ENCODE data around the gene PALD1. TPM values are rescaled to one million over a fixed set of nuclear protein-coding genes. Genes with fewer than 3 reads are reported as not detected.
"Not testable (repeated sequence)": the region's sequence is repeated elsewhere in the genome, so short reads cannot be mapped to it uniquely, and the experiment has no call there.

Gene PALD1
- total RNA-seq, 1 donor from 2014 or later, result 9.6 TPM

DNA sequence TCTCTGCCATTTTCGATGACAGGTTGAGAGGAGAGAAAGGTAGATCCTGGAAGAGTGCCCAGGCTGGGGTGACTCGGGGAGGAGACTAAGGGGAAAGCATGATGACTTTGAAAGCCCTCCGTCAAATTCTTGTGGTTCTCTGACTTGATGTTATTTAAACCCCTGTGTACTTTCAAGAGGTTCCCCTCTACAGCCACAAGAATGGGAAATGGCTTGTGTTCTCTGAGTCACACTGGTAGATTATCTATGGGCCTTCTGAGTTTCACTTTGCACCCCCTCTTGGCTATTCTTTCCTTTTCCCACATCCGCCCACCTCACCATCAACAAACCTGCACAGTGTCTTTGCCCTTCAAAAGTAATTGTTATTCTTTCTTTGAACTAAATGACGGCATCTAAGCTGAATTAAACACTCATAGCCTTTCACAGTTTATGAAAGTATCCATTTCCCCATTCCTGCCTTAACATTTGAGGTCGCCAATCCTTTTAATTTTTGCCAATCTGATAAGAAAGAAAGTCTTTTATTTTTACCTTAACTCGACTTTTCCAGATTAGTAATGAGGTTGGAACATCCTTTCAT is 99.9 kb downstream of the PALD1 start:
- no peak overlapping the region for H3K9ac ChIP-seq
- no peak for DNase-seq (ENCODE audit: low spot score)
- H4K20me1 ChIP-seq (ENCODE audit: low read depth), result no peaks in the 10 kb centered on the region
- H2AFZ ChIP-seq (replicated peaks), result no peak overlapping the region
- peaks cover 12% of the 10 kb centered on the region for H3K4me1 Mint-ChIP-seq
- H3K9me3 Mint-ChIP-seq, result no peaks in the 10 kb centered on the region
- no peaks in the 10 kb centered on the region for H3K36me3 Mint-ChIP-seq
- no peak for TF ChIP-seq EZH2phosphoT487 (IDR thresholded peaks at IDR 0.05)
- no peak for TF ChIP-seq EZH2 (IDR thresholded peaks at IDR 0.05)
- TF ChIP-seq, protein P1, sequence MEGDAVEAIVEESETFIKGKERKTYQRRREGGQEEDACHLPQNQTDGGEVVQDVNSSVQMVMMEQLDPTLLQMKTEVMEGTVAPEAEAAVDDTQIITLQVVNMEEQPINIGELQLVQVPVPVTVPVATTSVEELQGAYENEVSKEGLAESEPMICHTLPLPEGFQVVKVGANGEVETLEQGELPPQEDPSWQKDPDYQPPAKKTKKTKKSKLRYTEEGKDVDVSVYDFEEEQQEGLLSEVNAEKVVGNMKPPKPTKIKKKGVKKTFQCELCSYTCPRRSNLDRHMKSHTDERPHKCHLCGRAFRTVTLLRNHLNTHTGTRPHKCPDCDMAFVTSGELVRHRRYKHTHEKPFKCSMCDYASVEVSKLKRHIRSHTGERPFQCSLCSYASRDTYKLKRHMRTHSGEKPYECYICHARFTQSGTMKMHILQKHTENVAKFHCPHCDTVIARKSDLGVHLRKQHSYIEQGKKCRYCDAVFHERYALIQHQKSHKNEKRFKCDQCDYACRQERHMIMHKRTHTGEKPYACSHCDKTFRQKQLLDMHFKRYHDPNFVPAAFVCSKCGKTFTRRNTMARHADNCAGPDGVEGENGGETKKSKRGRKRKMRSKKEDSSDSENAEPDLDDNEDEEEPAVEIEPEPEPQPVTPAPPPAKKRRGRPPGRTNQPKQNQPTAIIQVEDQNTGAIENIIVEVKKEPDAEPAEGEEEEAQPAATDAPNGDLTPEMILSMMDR (IDR thresholded peaks at IDR 0.05), result no peak
- H3K27me3 Mint-ChIP-seq (ENCODE audit: insufficient read depth, low read depth), result peaks cover 2% of the 10 kb centered on the region
- no peak overlapping the region for H3K27ac Mint-ChIP-seq
- no peaks in the 10 kb centered on the region for H3K36me3 ChIP-seq
- H3K4me1 ChIP-seq, result peaks cover 10% of the 10 kb centered on the region
- H3K4me3 Mint-ChIP-seq, result no peak overlapping the region
- no peak overlapping the region for H3K4me3 ChIP-seq
- H3K27me3 ChIP-seq, result no peaks in the 10 kb centered on the region
- no peak overlapping the region for H3K27ac ChIP-seq
- H3F3A ChIP-seq (ENCODE audit: low read depth), result no peaks in the 10 kb centered on the region
- H3K4me2 ChIP-seq, result no peak overlapping the region
- H3K9me3 ChIP-seq (ENCODE audit: low read depth), result no peaks in the 10 kb centered on the region
- no peaks in the 10 kb centered on the region for H3K79me2 ChIP-seq (ENCODE audit: low read depth)

DNA sequence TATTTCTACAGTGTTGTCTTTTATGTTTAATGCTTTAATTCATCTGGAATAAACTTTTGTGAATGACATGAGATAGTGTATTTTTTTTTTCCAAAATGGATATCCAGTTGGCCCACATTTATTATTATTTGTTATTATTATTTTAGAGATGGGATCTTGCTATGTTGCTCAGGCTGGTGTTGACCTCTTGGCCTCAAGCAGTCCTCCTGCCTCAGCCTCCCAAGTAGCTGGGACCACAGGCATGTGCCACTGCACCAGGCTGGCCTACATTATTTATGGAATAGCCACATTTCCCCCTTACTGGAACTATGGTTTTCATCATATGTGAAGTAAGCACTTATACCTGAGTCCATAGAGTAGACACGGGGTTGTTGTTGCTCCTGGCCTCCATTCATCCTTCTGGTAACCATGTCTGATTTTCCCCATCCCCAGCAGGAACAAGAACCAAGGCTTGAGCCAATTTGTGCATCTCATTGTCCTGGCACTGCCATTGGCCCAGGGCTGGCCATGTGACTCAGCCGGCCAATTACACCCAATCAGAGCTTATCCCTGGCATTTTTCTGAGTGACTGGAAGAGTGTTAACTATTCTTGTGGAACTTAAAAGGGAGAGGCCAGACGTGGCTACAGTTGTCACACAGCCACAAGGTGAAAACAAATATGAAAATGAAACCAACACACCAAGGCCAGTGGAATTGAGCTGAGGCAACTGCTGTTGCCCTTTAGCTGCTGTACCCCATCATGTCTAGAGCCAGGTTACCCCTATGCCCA is 100.9 kb downstream of the PALD1 start:
- no peaks in the 10 kb centered on the region for H3K9me3 ChIP-seq (ENCODE audit: low read depth)
- no peak overlapping the region for H3K4me2 ChIP-seq
- no peaks in the 10 kb centered on the region for H4K20me1 ChIP-seq (ENCODE audit: low read depth)
- no peak overlapping the region for H3K4me3 ChIP-seq
- Mint-ChIP-seq H3K9me3 (no peaks in the 10 kb centered on the region), H3K27me3 (ENCODE audit: insufficient read depth, low read depth) (peaks cover 2% of the 10 kb centered on the region), H3K4me1 (peaks cover 20% of the 10 kb centered on the region), H3K36me3 (no peaks in the 10 kb centered on the region), H3K27ac (no peak overlapping the region), H3K4me3 (no peak overlapping the region)
- no peaks in the 10 kb centered on the region for H3K79me2 ChIP-seq (ENCODE audit: low read depth)
- H3K9ac ChIP-seq, result no peak overlapping the region
- no peak overlapping the region for H2AFZ ChIP-seq (replicated peaks)
- DNase-seq (ENCODE audit: low spot score), result no peak
- H3K36me3 ChIP-seq, result no peaks in the 10 kb centered on the region
- H3K27ac ChIP-seq, result no peak overlapping the region
- no peaks in the 10 kb centered on the region for H3K27me3 ChIP-seq
- peaks cover 6% of the 10 kb centered on the region for H3F3A ChIP-seq (ENCODE audit: low read depth)
- peaks cover 20% of the 10 kb centered on the region for H3K4me1 ChIP-seq
- no peak for TF ChIP-seq EZH2 (IDR thresholded peaks at IDR 0.05)
- TF ChIP-seq, protein P1 (IDR thresholded peaks at IDR 0.05), result no peak
- no peak for TF ChIP-seq EZH2phosphoT487 (IDR thresholded peaks at IDR 0.05)

DNA sequence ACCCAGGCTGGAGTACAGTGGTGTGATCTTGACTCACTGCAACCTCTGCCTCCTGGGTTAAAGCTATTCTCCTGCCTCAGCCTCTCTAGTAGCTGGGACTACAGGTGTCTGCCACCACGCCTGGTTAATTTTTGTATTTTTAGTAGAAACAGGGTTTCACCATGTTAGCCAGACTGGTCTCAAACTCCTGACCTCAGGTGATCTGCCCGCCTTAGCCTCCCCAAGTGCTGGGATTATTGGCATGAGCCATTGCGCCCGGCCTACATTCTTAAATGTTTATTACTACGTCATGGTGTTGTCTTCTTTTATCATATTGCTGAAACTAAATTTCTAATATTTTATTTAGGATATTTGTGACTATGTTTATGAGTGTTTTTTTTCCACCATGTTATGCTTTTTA is 102.6 kb downstream of the PALD1 start:
- not testable (repeated sequence) for H2AFZ ChIP-seq (replicated peaks); H3K9ac ChIP-seq; H3K79me2 ChIP-seq (ENCODE audit: low read depth); H3K9me3 Mint-ChIP-seq; H4K20me1 ChIP-seq (ENCODE audit: low read depth); H3K27ac Mint-ChIP-seq; H3K36me3 ChIP-seq; H3K4me3 Mint-ChIP-seq; H3K9me3 ChIP-seq (ENCODE audit: low read depth); DNase-seq (ENCODE audit: low spot score); H3K4me2 ChIP-seq; H3K27ac ChIP-seq; H3K36me3 Mint-ChIP-seq; H3K27me3 ChIP-seq; H3K27me3 Mint-ChIP-seq (ENCODE audit: insufficient read depth, low read depth); H3K4me3 ChIP-seq
- Histone ChIP-seq H3K4me1 (peaks cover 26% of the 10 kb centered on the region), H3F3A (ENCODE audit: low read depth) (peaks cover 19% of the 10 kb centered on the region)
- peaks cover 26% of the 10 kb centered on the region for H3K4me1 Mint-ChIP-seq

Data from neural progenitor cell (in vitro differentiated cells).